HL-60 (cell line): Measurements from ENCODE around the gene RER1.

Source experiments
- DNase-seq, 2 experiments: peaks; one replicate each; pipeline ENCODE4 v3.0.0-alpha.2; 2010 to 2020; ENCODE audit warnings: low read depth in 1 of 2, low spot score in 1 of 2
- H3K27ac ChIP-seq: fragments of 250-450 bp; sonication (Bioruptor Pico); replicated peaks from 2 replicates; pipeline ENCODE4 v1.5.1; 2020; ENCODE audit warnings: mild to moderate bottlenecking, moderate library complexity
- H3K27me3 ChIP-seq: fragments of 250-450 bp; sonication (Bioruptor Pico); 2 replicates; pipeline ENCODE4 v1.5.1; 2021; ENCODE audit warnings: mild to moderate bottlenecking, moderate library complexity; ENCODE audit not compliant: insufficient read depth, poor library complexity, severe bottlenecking
- H3K4me3 ChIP-seq: replicated peaks from 2 replicates; pipeline ENCODE4 v1.5.1; 2011; ENCODE audit warnings: mild to moderate bottlenecking, control low read depth, low read length; ENCODE audit not compliant: insufficient read depth
- GABPA ChIP-seq: IDR thresholded peaks from 2 replicates; pipeline ENCODE4 v1.6.1; 2012; ENCODE audit warnings: low read depth
- POLR2AphosphoS5 ChIP-seq: IDR thresholded peaks from 2 replicates; pipeline ENCODE4 v1.6.1; 2012; ENCODE audit warnings: low read depth
- SPI1 ChIP-seq: IDR thresholded peaks from 2 replicates; pipeline ENCODE4 v1.6.1; 2012; ENCODE audit warnings: low read depth, mild to moderate bottlenecking, borderline replicate concordance
- TF ChIP-seq, protein P1 (sequence below): IDR thresholded peaks from 2 replicates; pipeline ENCODE4 v1.6.1; 2012; ENCODE audit warnings: low read depth; ENCODE audit not compliant: insufficient replicate concordance
- TF ChIP-seq, protein P2 (sequence below): IDR thresholded peaks from one replicate; pipeline ENCODE4 v1.5.1; 2011; ENCODE audit warnings: low read length, control low read depth, inconsistent platforms; ENCODE audit not compliant: insufficient read depth

Gene RER1

GRCh38 chr1:2383576-2383975 is 8.1 kb upstream of the RER1 start:
- no peak for TF ChIP-seq SPI1
- TF ChIP-seq POLR2AphosphoS5 = no peak
- TF ChIP-seq, protein P1, sequence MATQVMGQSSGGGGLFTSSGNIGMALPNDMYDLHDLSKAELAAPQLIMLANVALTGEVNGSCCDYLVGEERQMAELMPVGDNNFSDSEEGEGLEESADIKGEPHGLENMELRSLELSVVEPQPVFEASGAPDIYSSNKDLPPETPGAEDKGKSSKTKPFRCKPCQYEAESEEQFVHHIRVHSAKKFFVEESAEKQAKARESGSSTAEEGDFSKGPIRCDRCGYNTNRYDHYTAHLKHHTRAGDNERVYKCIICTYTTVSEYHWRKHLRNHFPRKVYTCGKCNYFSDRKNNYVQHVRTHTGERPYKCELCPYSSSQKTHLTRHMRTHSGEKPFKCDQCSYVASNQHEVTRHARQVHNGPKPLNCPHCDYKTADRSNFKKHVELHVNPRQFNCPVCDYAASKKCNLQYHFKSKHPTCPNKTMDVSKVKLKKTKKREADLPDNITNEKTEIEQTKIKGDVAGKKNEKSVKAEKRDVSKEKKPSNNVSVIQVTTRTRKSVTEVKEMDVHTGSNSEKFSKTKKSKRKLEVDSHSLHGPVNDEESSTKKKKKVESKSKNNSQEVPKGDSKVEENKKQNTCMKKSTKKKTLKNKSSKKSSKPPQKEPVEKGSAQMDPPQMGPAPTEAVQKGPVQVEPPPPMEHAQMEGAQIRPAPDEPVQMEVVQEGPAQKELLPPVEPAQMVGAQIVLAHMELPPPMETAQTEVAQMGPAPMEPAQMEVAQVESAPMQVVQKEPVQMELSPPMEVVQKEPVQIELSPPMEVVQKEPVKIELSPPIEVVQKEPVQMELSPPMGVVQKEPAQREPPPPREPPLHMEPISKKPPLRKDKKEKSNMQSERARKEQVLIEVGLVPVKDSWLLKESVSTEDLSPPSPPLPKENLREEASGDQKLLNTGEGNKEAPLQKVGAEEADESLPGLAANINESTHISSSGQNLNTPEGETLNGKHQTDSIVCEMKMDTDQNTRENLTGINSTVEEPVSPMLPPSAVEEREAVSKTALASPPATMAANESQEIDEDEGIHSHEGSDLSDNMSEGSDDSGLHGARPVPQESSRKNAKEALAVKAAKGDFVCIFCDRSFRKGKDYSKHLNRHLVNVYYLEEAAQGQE = no peak
- TF ChIP-seq, protein P2, sequence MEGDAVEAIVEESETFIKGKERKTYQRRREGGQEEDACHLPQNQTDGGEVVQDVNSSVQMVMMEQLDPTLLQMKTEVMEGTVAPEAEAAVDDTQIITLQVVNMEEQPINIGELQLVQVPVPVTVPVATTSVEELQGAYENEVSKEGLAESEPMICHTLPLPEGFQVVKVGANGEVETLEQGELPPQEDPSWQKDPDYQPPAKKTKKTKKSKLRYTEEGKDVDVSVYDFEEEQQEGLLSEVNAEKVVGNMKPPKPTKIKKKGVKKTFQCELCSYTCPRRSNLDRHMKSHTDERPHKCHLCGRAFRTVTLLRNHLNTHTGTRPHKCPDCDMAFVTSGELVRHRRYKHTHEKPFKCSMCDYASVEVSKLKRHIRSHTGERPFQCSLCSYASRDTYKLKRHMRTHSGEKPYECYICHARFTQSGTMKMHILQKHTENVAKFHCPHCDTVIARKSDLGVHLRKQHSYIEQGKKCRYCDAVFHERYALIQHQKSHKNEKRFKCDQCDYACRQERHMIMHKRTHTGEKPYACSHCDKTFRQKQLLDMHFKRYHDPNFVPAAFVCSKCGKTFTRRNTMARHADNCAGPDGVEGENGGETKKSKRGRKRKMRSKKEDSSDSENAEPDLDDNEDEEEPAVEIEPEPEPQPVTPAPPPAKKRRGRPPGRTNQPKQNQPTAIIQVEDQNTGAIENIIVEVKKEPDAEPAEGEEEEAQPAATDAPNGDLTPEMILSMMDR = no peak
- TF ChIP-seq GABPA = no peak
- Histone ChIP-seq H3K4me3 (no peak overlapping the region), H3K27me3 (no peaks in the 10 kb centered on the region), H3K27ac (no peak overlapping the region)
- DNase-seq = no peak

DNA sequence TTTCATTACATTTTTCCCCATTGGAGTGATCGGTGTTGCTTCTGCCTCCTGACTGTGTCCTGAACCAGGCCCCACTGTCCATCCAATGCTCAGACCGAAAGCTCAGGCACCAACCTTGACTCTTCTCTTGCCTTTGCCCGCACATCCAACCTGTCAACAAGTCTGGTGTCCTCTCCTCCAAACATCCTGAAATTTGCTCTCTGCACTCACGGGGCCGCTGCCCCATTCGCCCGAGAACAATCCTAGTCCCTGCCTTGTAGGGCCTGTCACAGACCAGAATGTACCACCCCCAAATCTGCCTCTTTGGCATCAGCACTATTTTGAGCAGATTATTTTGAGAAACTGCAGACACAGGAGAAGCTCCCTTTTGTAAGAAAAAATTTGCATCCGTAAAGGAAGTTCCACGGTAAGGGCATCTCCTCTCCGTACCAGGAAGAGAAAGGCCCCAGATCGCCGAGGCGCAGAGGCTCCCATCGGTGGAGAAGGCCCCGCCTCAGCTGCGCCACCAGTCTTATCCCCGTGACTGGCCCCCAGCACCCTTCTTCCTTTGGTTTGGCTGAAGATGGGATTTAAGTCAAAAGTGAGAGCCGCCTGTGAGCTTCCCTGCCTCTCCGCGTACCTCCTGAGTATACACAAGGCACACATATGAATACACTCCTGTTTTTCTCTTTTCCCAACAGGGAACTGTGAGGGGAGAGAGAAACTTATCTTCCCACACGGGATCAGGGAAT is 7.3 kb upstream of the RER1 start:
- TF ChIP-seq SPI1 (no peak), GABPA (no peak), POLR2AphosphoS5 (no peak)
- TF ChIP-seq, protein P1 = no peak
- TF ChIP-seq, protein P2 = no peak
- DNase-seq = no peak
- H3K27ac ChIP-seq = no peak overlapping the region

DNA sequence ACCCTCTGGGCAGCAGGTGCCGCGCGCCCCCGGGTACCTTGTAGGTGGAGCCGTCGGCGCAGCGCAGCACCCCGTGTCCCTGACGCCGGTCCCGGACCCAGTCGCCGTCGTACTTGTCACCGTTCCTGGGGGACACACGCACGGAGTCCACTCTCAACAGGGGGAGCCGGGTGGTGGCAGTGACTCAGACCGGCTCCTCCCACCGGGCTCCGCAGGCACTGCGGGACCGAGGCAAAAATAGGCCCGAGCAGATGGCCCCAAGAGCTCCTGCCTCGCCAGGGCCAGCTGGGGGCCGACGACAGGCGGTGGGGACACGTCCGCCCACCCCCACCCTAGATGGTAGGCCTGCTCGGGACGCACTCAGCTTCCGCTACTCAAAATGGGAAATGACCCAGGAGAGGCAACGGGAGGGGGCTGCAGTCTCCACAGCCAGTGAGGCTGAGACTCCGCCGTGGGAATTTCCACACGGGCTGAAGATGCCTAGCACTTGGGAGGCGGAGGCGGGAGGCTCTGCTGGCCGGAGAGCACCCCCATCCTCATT is 6.6 kb upstream of the RER1 start:
- Histone ChIP-seq H3K4me3 (no peak overlapping the region), H3K27me3 (no peaks in the 10 kb centered on the region), H3K27ac (no peak overlapping the region)
- TF ChIP-seq GABPA (no peak), POLR2AphosphoS5 (no peak), SPI1 (no peak)
- TF ChIP-seq, protein P1 = no peak
- TF ChIP-seq, protein P2 = no peak
- no peak for DNase-seq

More for the DNA sequence above, 7.3 kb upstream of the RER1 start:
- no peak overlapping the region for H3K4me3 ChIP-seq
- no peaks in the 10 kb centered on the region for H3K27me3 ChIP-seq
